ENCODE data around the gene ALPK3.
"Not testable (repeated sequence)": the region's sequence is repeated elsewhere in the genome, so short reads cannot be mapped to it uniquely, and the experiment has no call there.

Gene ALPK3

GRCh38 chr15:84844964-84845363, 27.8 kb downstream of the ALPK3 start:
- no peak for DNase-seq (ENCODE audit: low read depth in 2 of 2, low spot score in 1 of 2)

GRCh38 chr15:84845631-84846030, 28.5 kb downstream of the ALPK3 start:
- not testable (repeated sequence) for DNase-seq (ENCODE audit: low read depth in 2 of 2, low spot score in 1 of 2)

GRCh38 chr15:84846269-84846668, 29.1 kb downstream of the ALPK3 start:
- no peak for DNase-seq (ENCODE audit: low read depth in 2 of 2, low spot score in 1 of 2)

GRCh38 chr15:84847382-84847781, 30.2 kb downstream of the ALPK3 start:
- DNase-seq (ENCODE audit: low read depth in 2 of 2, low spot score in 1 of 2) = no peak

- no peak for DNase-seq (ENCODE audit: low read depth in 2 of 2, low spot score in 1 of 2)
Observed at GRCh38 chr15:84852212-84852611, 35.1 kb downstream of the ALPK3 start.

GRCh38 chr15:84855136-84855535, 38.0 kb downstream of the ALPK3 start:
- DNase-seq (ENCODE audit: low read depth in 2 of 2, low spot score in 1 of 2) = no peak

- no peak for DNase-seq (ENCODE audit: low read depth in 2 of 2, low spot score in 1 of 2)
Observed at GRCh38 chr15:84855765-84856164, 38.6 kb downstream of the ALPK3 start.

- no peak for DNase-seq (ENCODE audit: low read depth in 2 of 2, low spot score in 1 of 2)
Observed at GRCh38 chr15:84856731-84857417, 39.7 kb downstream of the ALPK3 start.

GRCh38 chr15:84857418-84858004, 40.4 kb downstream of the ALPK3 start:
- DNase-seq (ENCODE audit: low read depth in 2 of 2, low spot score in 1 of 2) = no peak

GRCh38 chr15:84858231-84858630, 41.1 kb downstream of the ALPK3 start:
- DNase-seq (ENCODE audit: low read depth in 2 of 2, low spot score in 1 of 2) = no peak

GRCh38 chr15:84859144-84859543, 42.0 kb downstream of the ALPK3 start:
- no peak for DNase-seq (ENCODE audit: low read depth in 2 of 2, low spot score in 1 of 2)

GRCh38 chr15:84859651-84860050, 42.5 kb downstream of the ALPK3 start:
- DNase-seq (ENCODE audit: low read depth in 2 of 2, low spot score in 1 of 2) = no peak

GRCh38 chr15:84861781-84862180, 44.6 kb downstream of the ALPK3 start:
- no peak for DNase-seq (ENCODE audit: low read depth in 2 of 2, low spot score in 1 of 2)

GRCh38 chr15:84862214-84862975, 45.2 kb downstream of the ALPK3 start:
- DNase-seq (ENCODE audit: low read depth in 2 of 2, low spot score in 1 of 2) = no peak

GRCh38 chr15:84863565-84864443, 46.6 kb downstream of the ALPK3 start:
- no peak for DNase-seq (ENCODE audit: low read depth in 2 of 2, low spot score in 1 of 2)

GRCh38 chr15:84864444-84864795, 47.3 kb downstream of the ALPK3 start:
- DNase-seq (ENCODE audit: low read depth in 2 of 2, low spot score in 1 of 2) = no peak

- DNase-seq (ENCODE audit: low read depth in 2 of 2, low spot score in 1 of 2) = no peak
Observed at GRCh38 chr15:84865074-84865569, 48.0 kb downstream of the ALPK3 start.

- no peak for DNase-seq (ENCODE audit: low read depth in 2 of 2, low spot score in 1 of 2)
Observed at GRCh38 chr15:84868037-84868880, 51.1 kb downstream of the ALPK3 start.

- DNase-seq (ENCODE audit: low read depth in 2 of 2, low spot score in 1 of 2) = no peak
Observed at GRCh38 chr15:84869510-84869909, 52.4 kb downstream of the ALPK3 start.

GRCh38 chr15:84871428-84871985, 54.4 kb downstream of the ALPK3 start:
- DNase-seq (ENCODE audit: low read depth in 2 of 2, low spot score in 1 of 2) = no peak
